Measurements from ENCODE around the gene ASB16.
A peak's percentile ranks its signal among the peaks of the same experiment; 100 is the strongest.

ASB16 gene

DNA sequence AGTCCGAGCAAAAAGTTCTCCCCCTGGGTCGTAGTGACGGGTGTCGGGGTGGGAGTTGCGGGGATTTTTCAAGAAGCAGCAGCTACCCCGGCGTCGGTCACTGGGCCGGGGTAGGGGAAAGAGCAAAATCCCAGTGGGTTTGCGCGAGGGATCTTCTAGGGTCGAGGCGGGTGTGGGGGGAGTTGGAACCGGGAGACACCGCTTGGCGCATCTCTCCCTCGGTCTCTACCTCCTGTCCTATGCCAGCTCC lies 51.3 kb downstream of the ASB16 start:
- TF ChIP-seq SUZ12 (IDR thresholded peaks at IDR 0.05; ENCODE audit: extremely low read depth, insufficient read depth, insufficient read length) (no peak), ZNF274 (IDR thresholded peaks at IDR 0.05; ENCODE audit: low read depth, low read length) (no peak)
- peak overlapping the region; percentile 86 for H3K4me3 ChIP-seq (ENCODE audit: insufficient read length, low read depth)
- H3K27me3 ChIP-seq (ENCODE audit: insufficient read depth, insufficient read length), result no peaks in the 10 kb centered on the region
- peaks cover 15% of the 10 kb centered on the region for H3K36me3 ChIP-seq (ENCODE audit: insufficient read depth, insufficient read length, low read length)
- peak overlapping the region; percentile 98 for H3K9ac ChIP-seq (ENCODE audit: insufficient read length, low read depth)
- H3K9me3 ChIP-seq (ENCODE audit: insufficient read depth, low read length), result no peaks in the 10 kb centered on the region
- H3K4me1 ChIP-seq (ENCODE audit: insufficient read depth, insufficient read length), result peaks cover 5% of the 10 kb centered on the region
- no peak for DNase-seq (ENCODE audit: low read depth, low spot score)

DNA sequence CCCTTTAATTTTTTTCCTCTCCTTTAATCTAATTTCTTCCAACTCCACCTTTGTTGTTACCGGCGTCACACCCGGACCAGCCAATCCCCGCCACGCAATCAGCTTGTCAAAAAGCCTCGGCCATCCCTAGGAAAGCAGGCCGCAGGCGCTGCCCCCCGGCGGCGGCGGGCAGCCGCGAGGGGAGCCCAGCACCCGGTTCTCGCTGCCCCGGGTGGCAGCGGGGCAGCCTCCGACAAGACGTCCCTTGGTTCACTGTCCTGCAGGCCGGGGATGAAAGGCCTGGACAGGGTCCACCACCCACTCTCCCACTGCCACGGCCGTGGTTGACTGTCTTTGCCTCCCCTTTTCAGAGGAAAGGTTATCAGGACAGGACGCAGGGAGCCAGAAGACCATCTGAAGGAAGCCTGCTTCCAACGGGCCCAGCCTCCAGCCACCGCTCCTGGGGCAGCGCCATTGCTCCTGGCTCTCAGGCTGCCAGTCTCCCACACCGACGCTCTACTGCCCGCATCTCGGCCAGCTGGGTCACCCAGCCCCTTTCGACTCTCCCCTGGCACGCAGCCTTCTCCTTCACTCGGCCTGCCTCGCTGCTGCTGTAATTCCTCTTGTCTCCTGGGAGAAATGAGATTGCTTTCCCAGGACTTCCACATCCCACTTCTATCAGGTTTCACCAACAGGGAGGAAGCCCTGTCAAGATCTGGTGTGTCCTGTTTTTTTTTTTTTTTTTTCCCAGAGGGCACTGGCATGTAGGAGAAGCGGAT lies 51.8 kb downstream of the ASB16 start:
- Histone ChIP-seq H3K9ac (ENCODE audit: insufficient read length, low read depth) (peak overlapping the region; percentile 98), H3K36me3 (ENCODE audit: insufficient read depth, insufficient read length, low read length) (peaks cover 9% of the 10 kb centered on the region), H3K9me3 (ENCODE audit: insufficient read depth, low read length) (no peaks in the 10 kb centered on the region), H3K4me3 (ENCODE audit: insufficient read length, low read depth) (peak overlapping the region; percentile 86), H3K4me1 (ENCODE audit: insufficient read depth, insufficient read length) (peaks cover 1% of the 10 kb centered on the region), H3K27me3 (ENCODE audit: insufficient read depth, insufficient read length) (no peaks in the 10 kb centered on the region)
- no peak for DNase-seq (ENCODE audit: low read depth, low spot score)
- TF ChIP-seq ZNF274 (IDR thresholded peaks at IDR 0.05; ENCODE audit: low read depth, low read length) (no peak), SUZ12 (IDR thresholded peaks at IDR 0.05; ENCODE audit: extremely low read depth, insufficient read depth, insufficient read length) (no peak), YY1 (IDR thresholded peaks at IDR 0.05; ENCODE audit: insufficient read depth, insufficient read length) (no peak)

DNA sequence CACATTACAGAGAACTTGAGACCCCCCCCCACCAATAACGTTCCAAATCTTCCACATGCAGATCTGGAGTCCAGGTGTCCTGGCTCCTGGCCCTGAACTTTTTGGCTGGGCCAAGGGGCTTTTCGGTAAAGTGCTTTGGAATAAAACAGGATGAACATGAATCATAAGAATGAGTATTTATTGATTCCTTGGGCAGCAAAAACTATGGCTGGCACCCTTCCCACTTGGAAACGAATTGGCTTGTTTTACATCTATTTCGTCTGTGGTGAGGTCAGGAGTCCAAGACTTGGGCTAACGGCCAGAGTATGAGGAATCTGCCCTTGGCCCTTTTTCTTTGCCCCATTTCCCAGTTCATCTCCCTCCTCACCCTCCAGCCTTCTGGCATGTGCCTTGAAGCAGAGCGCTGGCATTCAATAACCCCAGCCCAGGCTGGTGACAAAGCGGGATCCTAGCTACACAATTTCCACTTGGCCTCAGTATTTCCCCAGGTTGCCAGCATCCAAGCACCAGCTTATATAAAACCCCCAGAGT lies 53.1 kb downstream of the ASB16 start:
- DNase-seq (ENCODE audit: low read depth, low spot score), result no peak
- H3K9ac ChIP-seq (ENCODE audit: insufficient read length, low read depth), result peak overlapping the region; percentile 15
- TF ChIP-seq YY1 (IDR thresholded peaks at IDR 0.05; ENCODE audit: insufficient read depth, insufficient read length), result no peak
- TF ChIP-seq SUZ12 (IDR thresholded peaks at IDR 0.05; ENCODE audit: extremely low read depth, insufficient read depth, insufficient read length), result no peak
- no peak for TF ChIP-seq ZNF274 (IDR thresholded peaks at IDR 0.05; ENCODE audit: low read depth, low read length)
- no peaks in the 10 kb centered on the region for H3K27me3 ChIP-seq (ENCODE audit: insufficient read depth, insufficient read length)
- no peaks in the 10 kb centered on the region for H3K9me3 ChIP-seq (ENCODE audit: insufficient read depth, low read length)
- H3K4me3 ChIP-seq (ENCODE audit: insufficient read length, low read depth), result no peak overlapping the region
- H3K4me1 ChIP-seq (ENCODE audit: insufficient read depth, insufficient read length), result peaks cover 2% of the 10 kb centered on the region
- H3K36me3 ChIP-seq (ENCODE audit: insufficient read depth, insufficient read length, low read length), result no peaks in the 10 kb centered on the region

Measured in NT2/D1 (cell line).